Measurements from ENCODE around the gene SPOPL.
A peak's percentile ranks its signal among the peaks of the same experiment; 100 is the strongest.

The SPOPL gene

GRCh38 chr2:138503652-138504051, 2.1 kb downstream of the SPOPL start:
- Histone ChIP-seq H3K4me1 (ENCODE audit: control insufficient read depth in 2 of 2, insufficient read depth in 2 of 2, low read length in 2 of 2) (peaks cover 24 to 29% of the 10 kb centered on the region in 2 donors), H3K9me3 (ENCODE audit: control insufficient read depth in 2 of 2, low read length in 2 of 2) (no peaks in the 10 kb centered on the region), H3K36me3 (ENCODE audit: control insufficient read depth in 2 of 2, insufficient read depth in 2 of 2, low read length in 2 of 2) (no peaks in the 10 kb centered on the region), H3K27ac (ENCODE audit: low read depth in 2 of 2, low read length in 2 of 2) (no peak overlapping the region), H3K9ac (ENCODE audit: low read depth in 1 of 2, low read length in 2 of 2) (peak overlapping the region in 1 of 2 donors; percentile 23), H3K4me3 (ENCODE audit: low read length in 2 of 2) (peak overlapping the region in 1 of 2 donors; percentile 90), H3K27me3 (ENCODE audit: control insufficient read depth in 2 of 2, insufficient read depth in 2 of 2, low read length in 2 of 2) (no peaks in the 10 kb centered on the region)

- Histone ChIP-seq H3K9ac (ENCODE audit: low read depth in 1 of 2, low read length in 2 of 2) (peak overlapping the region in 1 of 2 donors; percentile 23), H3K27me3 (ENCODE audit: control insufficient read depth in 2 of 2, insufficient read depth in 2 of 2, low read length in 2 of 2) (no peaks in the 10 kb centered on the region), H3K4me3 (ENCODE audit: low read length in 2 of 2) (peak overlapping the region in 1 of 2 donors; percentile 90), H3K4me1 (ENCODE audit: control insufficient read depth in 2 of 2, insufficient read depth in 2 of 2, low read length in 2 of 2) (peaks cover 24 to 29% of the 10 kb centered on the region in 2 donors), H3K36me3 (ENCODE audit: control insufficient read depth in 2 of 2, insufficient read depth in 2 of 2, low read length in 2 of 2) (no peaks in the 10 kb centered on the region), H3K27ac (ENCODE audit: low read depth in 2 of 2, low read length in 2 of 2) (peak overlapping the region in 1 of 2 donors; percentile 38), H3K9me3 (ENCODE audit: control insufficient read depth in 2 of 2, low read length in 2 of 2) (no peaks in the 10 kb centered on the region)
Observed at GRCh38 chr2:138504092-138504491, 2.5 kb downstream of the SPOPL start.

- peak overlapping the region in 1 of 2 donors; percentile 11 for H3K9ac ChIP-seq (ENCODE audit: low read depth in 1 of 2, low read length in 2 of 2)
- H3K27me3 ChIP-seq (ENCODE audit: control insufficient read depth in 2 of 2, insufficient read depth in 2 of 2, low read length in 2 of 2): no peaks in the 10 kb centered on the region
- peak overlapping the region; percentile 38 to 42 for H3K27ac ChIP-seq (ENCODE audit: low read depth in 2 of 2, low read length in 2 of 2)
- H3K4me1 ChIP-seq (ENCODE audit: control insufficient read depth in 2 of 2, insufficient read depth in 2 of 2, low read length in 2 of 2): peaks cover 24 to 29% of the 10 kb centered on the region in 2 donors
- no peaks in the 10 kb centered on the region for H3K9me3 ChIP-seq (ENCODE audit: control insufficient read depth in 2 of 2, low read length in 2 of 2)
- H3K4me3 ChIP-seq (ENCODE audit: low read length in 2 of 2): peak overlapping the region; percentile 2 to 62
- no peaks in the 10 kb centered on the region for H3K36me3 ChIP-seq (ENCODE audit: control insufficient read depth in 2 of 2, insufficient read depth in 2 of 2, low read length in 2 of 2)
Observed at GRCh38 chr2:138504546-138505235, 3.1 kb downstream of the SPOPL start.

- Histone ChIP-seq H3K36me3 (ENCODE audit: control insufficient read depth in 2 of 2, insufficient read depth in 2 of 2, low read length in 2 of 2) (no peaks in the 10 kb centered on the region), H3K27ac (ENCODE audit: low read depth in 2 of 2, low read length in 2 of 2) (no peak overlapping the region), H3K4me1 (ENCODE audit: control insufficient read depth in 2 of 2, insufficient read depth in 2 of 2, low read length in 2 of 2) (peaks cover 17 to 21% of the 10 kb centered on the region in 2 donors), H3K27me3 (ENCODE audit: control insufficient read depth in 2 of 2, insufficient read depth in 2 of 2, low read length in 2 of 2) (no peaks in the 10 kb centered on the region), H3K4me3 (ENCODE audit: low read length in 2 of 2) (no peak overlapping the region), H3K9ac (ENCODE audit: low read depth in 1 of 2, low read length in 2 of 2) (no peak overlapping the region), H3K9me3 (ENCODE audit: control insufficient read depth in 2 of 2, low read length in 2 of 2) (no peaks in the 10 kb centered on the region)
Observed at GRCh38 chr2:138507267-138507666, 5.7 kb downstream of the SPOPL start.

DNA sequence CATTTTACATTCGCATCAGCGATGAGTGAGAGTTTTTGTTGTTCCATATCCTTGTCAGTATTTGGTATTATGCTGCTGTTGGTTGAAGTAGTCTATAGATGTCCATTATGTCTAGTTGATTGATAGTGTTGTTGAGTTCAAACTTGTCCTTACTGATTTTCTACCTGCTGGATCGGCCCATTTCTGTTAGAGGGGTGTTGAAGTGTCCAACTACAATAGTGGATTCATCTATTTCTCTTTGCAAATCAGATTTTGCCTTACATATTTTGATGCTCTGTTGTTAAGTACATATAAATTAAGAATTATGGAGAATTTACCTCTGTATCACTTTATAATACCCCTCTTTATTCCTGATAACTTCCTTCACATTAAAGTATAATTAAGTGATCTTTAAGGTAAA, 8.7 kb downstream of the SPOPL start:
- no peak overlapping the region for H3K9ac ChIP-seq (ENCODE audit: low read depth in 1 of 2, low read length in 2 of 2)
- H3K4me1 ChIP-seq (ENCODE audit: control insufficient read depth in 2 of 2, insufficient read depth in 2 of 2, low read length in 2 of 2): peaks cover 0 to under 1% of the 10 kb centered on the region in 2 donors
- H3K27ac ChIP-seq (ENCODE audit: low read depth in 2 of 2, low read length in 2 of 2): no peak overlapping the region
- no peaks in the 10 kb centered on the region for H3K36me3 ChIP-seq (ENCODE audit: control insufficient read depth in 2 of 2, insufficient read depth in 2 of 2, low read length in 2 of 2)
- no peaks in the 10 kb centered on the region for H3K9me3 ChIP-seq (ENCODE audit: control insufficient read depth in 2 of 2, low read length in 2 of 2)
- H3K4me3 ChIP-seq (ENCODE audit: low read length in 2 of 2): no peak overlapping the region
- H3K27me3 ChIP-seq (ENCODE audit: control insufficient read depth in 2 of 2, insufficient read depth in 2 of 2, low read length in 2 of 2): no peaks in the 10 kb centered on the region

DNA sequence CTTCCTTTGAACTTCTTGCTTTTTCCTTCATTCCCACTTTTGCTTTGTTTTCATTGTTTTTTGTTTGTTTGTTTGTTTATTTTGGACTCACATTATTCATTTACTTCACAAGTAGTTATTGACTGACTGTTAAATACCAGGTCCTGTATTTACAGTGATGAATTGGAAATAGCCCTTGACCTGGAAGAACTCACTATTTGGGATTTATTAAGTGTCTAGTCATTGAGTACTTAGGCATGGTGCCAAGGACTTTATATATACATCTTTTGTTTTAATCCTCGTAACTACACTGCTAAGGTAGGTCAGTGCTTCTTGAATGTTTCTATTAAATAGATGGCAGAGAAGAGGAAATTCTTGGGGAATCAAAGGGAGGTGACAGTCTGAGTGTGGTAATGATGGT, 11.1 kb downstream of the SPOPL start:
- H3K27me3 ChIP-seq (ENCODE audit: control insufficient read depth in 2 of 2, insufficient read depth in 2 of 2, low read length in 2 of 2): no peaks in the 10 kb centered on the region
- no peaks in the 10 kb centered on the region for H3K9me3 ChIP-seq (ENCODE audit: control insufficient read depth in 2 of 2, low read length in 2 of 2)
- H3K27ac ChIP-seq (ENCODE audit: low read depth in 2 of 2, low read length in 2 of 2): no peak overlapping the region
- H3K4me3 ChIP-seq (ENCODE audit: low read length in 2 of 2): no peak overlapping the region
- H3K36me3 ChIP-seq (ENCODE audit: control insufficient read depth in 2 of 2, insufficient read depth in 2 of 2, low read length in 2 of 2): no peaks in the 10 kb centered on the region
- peaks cover 0 to 7% of the 10 kb centered on the region in 2 donors for H3K4me1 ChIP-seq (ENCODE audit: control insufficient read depth in 2 of 2, insufficient read depth in 2 of 2, low read length in 2 of 2)
- H3K9ac ChIP-seq (ENCODE audit: low read depth in 1 of 2, low read length in 2 of 2): no peak overlapping the region

DNA sequence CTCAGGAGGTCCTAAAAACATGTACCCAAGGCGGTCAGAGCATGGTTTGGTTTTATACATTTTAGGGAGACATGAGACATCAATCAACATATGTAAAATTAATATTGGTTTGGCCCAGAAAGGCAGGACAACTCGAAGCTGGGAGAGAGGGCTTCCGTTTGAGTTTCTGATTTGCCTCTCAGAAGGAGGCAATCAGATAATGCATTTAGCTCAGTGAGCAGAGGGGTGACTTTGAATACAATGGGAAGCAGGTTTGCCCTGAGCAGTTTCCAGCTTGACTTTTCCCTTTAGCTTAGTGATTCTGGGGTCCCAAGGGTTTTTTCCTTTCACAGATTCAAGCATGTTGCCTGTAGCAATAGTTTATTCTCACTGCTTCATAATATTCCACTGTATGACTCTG, 12.6 kb downstream of the SPOPL start:
- Histone ChIP-seq H3K9ac (ENCODE audit: low read depth in 1 of 2, low read length in 2 of 2) (no peak overlapping the region), H3K4me1 (ENCODE audit: control insufficient read depth in 2 of 2, insufficient read depth in 2 of 2, low read length in 2 of 2) (peaks cover 0 to 7% of the 10 kb centered on the region in 2 donors), H3K36me3 (ENCODE audit: control insufficient read depth in 2 of 2, insufficient read depth in 2 of 2, low read length in 2 of 2) (no peaks in the 10 kb centered on the region), H3K4me3 (ENCODE audit: low read length in 2 of 2) (no peak overlapping the region), H3K9me3 (ENCODE audit: control insufficient read depth in 2 of 2, low read length in 2 of 2) (no peaks in the 10 kb centered on the region), H3K27ac (ENCODE audit: low read depth in 2 of 2, low read length in 2 of 2) (no peak overlapping the region), H3K27me3 (ENCODE audit: control insufficient read depth in 2 of 2, insufficient read depth in 2 of 2, low read length in 2 of 2) (no peaks in the 10 kb centered on the region)

DNA sequence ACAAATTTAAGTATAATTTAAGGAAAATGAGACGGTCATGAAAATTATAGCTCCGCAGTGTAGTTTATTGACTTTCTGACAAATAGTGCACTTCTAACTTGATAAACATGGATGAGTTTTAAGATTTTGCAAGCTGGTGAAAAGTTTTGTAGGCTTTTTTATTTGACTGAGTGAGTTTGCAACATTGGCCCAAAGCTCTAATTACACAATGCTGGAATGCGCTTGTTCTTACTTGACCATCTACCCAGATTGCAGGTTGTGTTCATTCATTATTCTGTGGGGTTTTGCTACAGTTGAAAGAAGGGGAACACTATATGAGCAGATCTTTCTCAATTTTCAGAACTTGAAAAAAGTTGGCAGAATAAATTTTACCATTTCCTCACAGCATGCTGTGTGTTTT, 13.5 kb downstream of the SPOPL start:
- H3K4me3 ChIP-seq (ENCODE audit: low read length in 2 of 2): no peak overlapping the region
- no peaks in the 10 kb centered on the region for H3K36me3 ChIP-seq (ENCODE audit: control insufficient read depth in 2 of 2, insufficient read depth in 2 of 2, low read length in 2 of 2)
- no peaks in the 10 kb centered on the region for H3K27me3 ChIP-seq (ENCODE audit: control insufficient read depth in 2 of 2, insufficient read depth in 2 of 2, low read length in 2 of 2)
- peaks cover 0 to 7% of the 10 kb centered on the region in 2 donors for H3K4me1 ChIP-seq (ENCODE audit: control insufficient read depth in 2 of 2, insufficient read depth in 2 of 2, low read length in 2 of 2)
- no peak overlapping the region for H3K9ac ChIP-seq (ENCODE audit: low read depth in 1 of 2, low read length in 2 of 2)
- no peaks in the 10 kb centered on the region for H3K9me3 ChIP-seq (ENCODE audit: control insufficient read depth in 2 of 2, low read length in 2 of 2)
- H3K27ac ChIP-seq (ENCODE audit: low read depth in 2 of 2, low read length in 2 of 2): no peak overlapping the region

DNA sequence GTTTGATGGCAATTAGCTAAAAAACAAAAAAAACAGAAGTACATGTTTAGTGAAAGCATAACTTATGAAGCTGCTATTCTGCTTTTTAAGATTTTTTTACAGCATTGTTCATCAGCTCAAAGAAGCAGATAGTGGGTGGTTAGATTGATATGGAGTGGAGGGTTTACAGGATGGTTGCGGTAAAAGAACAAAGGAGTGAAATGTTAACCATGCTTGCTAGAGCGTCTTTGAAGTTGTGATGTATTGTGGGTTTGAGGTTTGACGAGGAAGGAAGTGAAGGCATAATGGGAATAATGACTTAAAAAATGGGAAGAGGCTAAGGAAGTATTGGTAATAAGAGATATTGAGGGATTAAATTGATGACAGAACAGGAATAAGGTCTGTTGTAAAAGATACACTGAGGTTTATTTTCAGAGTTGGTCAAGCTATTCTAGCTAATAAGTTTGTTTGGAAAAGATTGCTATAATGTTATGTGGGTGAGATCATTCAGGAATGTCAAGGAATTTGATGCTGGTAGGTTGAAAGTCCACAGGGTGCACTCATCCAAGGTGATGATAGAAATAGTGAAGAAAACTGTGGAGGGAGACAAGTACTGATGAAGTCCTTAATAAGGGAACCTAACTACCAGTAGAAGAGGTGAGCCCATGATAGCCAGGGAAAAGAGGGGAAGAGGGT, 14.6 kb downstream of the SPOPL start:
- no peak overlapping the region for H3K4me3 ChIP-seq (ENCODE audit: low read length in 2 of 2)
- no peaks in the 10 kb centered on the region for H3K27me3 ChIP-seq (ENCODE audit: control insufficient read depth in 2 of 2, insufficient read depth in 2 of 2, low read length in 2 of 2)
- H3K9ac ChIP-seq (ENCODE audit: low read depth in 1 of 2, low read length in 2 of 2): no peak overlapping the region
- no peaks in the 10 kb centered on the region for H3K36me3 ChIP-seq (ENCODE audit: control insufficient read depth in 2 of 2, insufficient read depth in 2 of 2, low read length in 2 of 2)
- H3K4me1 ChIP-seq (ENCODE audit: control insufficient read depth in 2 of 2, insufficient read depth in 2 of 2, low read length in 2 of 2): peaks cover 0 to 7% of the 10 kb centered on the region in 2 donors
- H3K9me3 ChIP-seq (ENCODE audit: control insufficient read depth in 2 of 2, low read length in 2 of 2): no peaks in the 10 kb centered on the region
- H3K27ac ChIP-seq (ENCODE audit: low read depth in 2 of 2, low read length in 2 of 2): no peak overlapping the region

DNA sequence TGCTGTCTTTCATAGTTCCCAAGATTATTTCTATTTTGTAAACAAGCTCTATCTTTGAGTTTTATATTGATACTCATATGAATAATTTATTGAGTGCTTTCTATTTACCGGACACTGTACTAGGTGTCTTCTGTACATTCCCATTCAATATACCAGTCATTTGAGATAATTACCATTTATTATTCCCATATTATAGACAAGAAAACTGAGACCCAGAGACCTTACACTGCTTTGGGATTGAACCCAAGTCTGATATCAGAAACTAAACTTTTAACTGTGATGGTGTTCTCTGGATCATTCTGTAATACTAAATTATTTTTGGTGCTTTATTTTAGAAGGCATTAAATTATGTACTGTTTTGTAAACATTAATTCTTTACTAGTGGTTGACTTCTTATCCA, 17.3 kb downstream of the SPOPL start:
- no peaks in the 10 kb centered on the region for H3K27me3 ChIP-seq (ENCODE audit: control insufficient read depth in 2 of 2, insufficient read depth in 2 of 2, low read length in 2 of 2)
- H3K9me3 ChIP-seq (ENCODE audit: control insufficient read depth in 2 of 2, low read length in 2 of 2): no peaks in the 10 kb centered on the region
- peaks cover 0 to 7% of the 10 kb centered on the region in 2 donors for H3K4me1 ChIP-seq (ENCODE audit: control insufficient read depth in 2 of 2, insufficient read depth in 2 of 2, low read length in 2 of 2)
- H3K27ac ChIP-seq (ENCODE audit: low read depth in 2 of 2, low read length in 2 of 2): no peak overlapping the region
- H3K4me3 ChIP-seq (ENCODE audit: low read length in 2 of 2): no peak overlapping the region
- H3K9ac ChIP-seq (ENCODE audit: low read depth in 1 of 2, low read length in 2 of 2): no peak overlapping the region
- no peaks in the 10 kb centered on the region for H3K36me3 ChIP-seq (ENCODE audit: control insufficient read depth in 2 of 2, insufficient read depth in 2 of 2, low read length in 2 of 2)

All from mucosa of rectum (tissue), 2 donors.